ENCODE data around the gene KCNT2.

- TF ChIP-seq CTCF (IDR thresholded peaks at IDR 0.05; ENCODE audit: low read depth, low read length, missing input control) (no peak), MAX (IDR thresholded peaks at IDR 0.05) (no peak), RAD21 (IDR thresholded peaks at IDR 0.05) (no peak), FOXA2 (IDR thresholded peaks at IDR 0.05) (no peak), ATF3 (IDR thresholded peaks at IDR 0.05) (no peak), REST (IDR thresholded peaks at IDR 0.05) (no peak), SP1 (IDR thresholded peaks at IDR 0.05) (no peak), GABPA (IDR thresholded peaks at IDR 0.05 in 1 of 2, conservative IDR thresholded peaks at IDR 0.05 in 1 of 2) (no peak), RXRA (IDR thresholded peaks at IDR 0.05) (peak in 1 of 2 donors; percentile 15), YY1 (IDR thresholded peaks at IDR 0.05) (peak; percentile 25), TAF1 (conservative IDR thresholded peaks at IDR 0.05) (no peak)
Measured at GRCh38 chr1:196559314-196559713, 48.9 kb downstream of the KCNT2 start.

Data from liver (tissue), 3 donors.